ENCODE data around the gene ADGRD2.

DNA sequence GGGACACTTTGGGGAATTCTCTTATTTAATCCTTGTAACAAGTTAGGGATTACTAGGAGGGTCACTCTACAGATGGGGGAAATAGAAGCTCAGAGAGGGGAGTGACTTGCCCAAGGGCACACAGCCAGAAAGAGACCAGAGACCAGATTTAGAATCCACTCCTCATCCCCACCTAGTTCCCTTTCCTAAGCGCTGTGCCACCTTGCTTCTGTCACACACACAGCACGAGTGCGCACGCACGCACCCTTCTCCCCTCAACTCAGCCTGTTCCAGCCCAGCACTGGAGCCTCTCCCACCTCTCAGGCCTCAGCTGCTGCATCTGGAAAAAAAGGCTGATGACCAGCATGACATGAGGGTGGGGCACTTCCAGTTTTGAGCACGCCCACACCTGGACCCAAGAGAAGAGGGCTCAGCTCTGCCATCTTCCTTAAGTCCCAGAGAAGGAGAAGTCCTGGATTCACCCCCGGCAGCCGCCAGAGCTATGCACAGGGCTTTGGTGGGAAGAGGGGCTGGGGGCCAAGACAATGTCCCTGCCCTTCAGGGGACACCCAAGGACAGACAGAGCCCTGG, 38.5 kb downstream of the ADGRD2 start:
- TF ChIP-seq, protein P1, sequence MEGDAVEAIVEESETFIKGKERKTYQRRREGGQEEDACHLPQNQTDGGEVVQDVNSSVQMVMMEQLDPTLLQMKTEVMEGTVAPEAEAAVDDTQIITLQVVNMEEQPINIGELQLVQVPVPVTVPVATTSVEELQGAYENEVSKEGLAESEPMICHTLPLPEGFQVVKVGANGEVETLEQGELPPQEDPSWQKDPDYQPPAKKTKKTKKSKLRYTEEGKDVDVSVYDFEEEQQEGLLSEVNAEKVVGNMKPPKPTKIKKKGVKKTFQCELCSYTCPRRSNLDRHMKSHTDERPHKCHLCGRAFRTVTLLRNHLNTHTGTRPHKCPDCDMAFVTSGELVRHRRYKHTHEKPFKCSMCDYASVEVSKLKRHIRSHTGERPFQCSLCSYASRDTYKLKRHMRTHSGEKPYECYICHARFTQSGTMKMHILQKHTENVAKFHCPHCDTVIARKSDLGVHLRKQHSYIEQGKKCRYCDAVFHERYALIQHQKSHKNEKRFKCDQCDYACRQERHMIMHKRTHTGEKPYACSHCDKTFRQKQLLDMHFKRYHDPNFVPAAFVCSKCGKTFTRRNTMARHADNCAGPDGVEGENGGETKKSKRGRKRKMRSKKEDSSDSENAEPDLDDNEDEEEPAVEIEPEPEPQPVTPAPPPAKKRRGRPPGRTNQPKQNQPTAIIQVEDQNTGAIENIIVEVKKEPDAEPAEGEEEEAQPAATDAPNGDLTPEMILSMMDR (conservative IDR thresholded peaks at IDR 0.05; ENCODE audit: low read depth, low read length): no peak
- TF ChIP-seq EZH2 (IDR thresholded peaks at IDR 0.05; ENCODE audit: low read length, unreplicated experiment) (no peak), EZH2phosphoT487 (IDR thresholded peaks at IDR 0.05; ENCODE audit: borderline replicate concordance, low read length) (no peak)

All from PC-3 (cell line).